Aorta (tissue), 5 donors: Measurements from ENCODE around the gene LIMS2. TPM values are rescaled to one million over a fixed set of nuclear protein-coding genes. Genes with fewer than 3 reads are reported as not detected.

Experiments used
- ATAC-seq: fragments of 200-7000 bp; cut with Tn5 transposase; one replicate; pipeline ENCODE4 v1.9.1; 2022; ENCODE audit warnings: moderate library complexity; ENCODE audit not compliant: low FRiP score
- DNase-seq, 2 donors: peaks; one replicate each; pipeline ENCODE4 v3.0.0-alpha.2; 2020
- H3K27ac ChIP-seq, 2 donors: one replicate each; pipeline ENCODE4 v1.5.1; 2013; ENCODE audit warnings: low read length in 2 of 2, mild to moderate bottlenecking in 2 of 2, moderate library complexity in 2 of 2, control low read depth in 1 of 2, inconsistent platforms in 1 of 2, low read depth in 1 of 2
- H3K27me3 ChIP-seq, 2 donors: one replicate each; pipeline ENCODE4 v1.6.1; 2013; ENCODE audit warnings: control low read depth in 1 of 2, low read length in 1 of 2, mild to moderate bottlenecking in 1 of 2, moderate library complexity in 1 of 2; ENCODE audit not compliant: insufficient read depth in 2 of 2, control insufficient read depth in 1 of 2
- H3K36me3 ChIP-seq, 2 donors: one replicate each; pipeline ENCODE4 v1.6.1; 2013; ENCODE audit warnings: control low read depth in 1 of 2, low read length in 1 of 2, mild to moderate bottlenecking in 1 of 2; ENCODE audit not compliant: insufficient read depth in 2 of 2, control insufficient read depth in 1 of 2
- H3K4me1 ChIP-seq, 2 donors: one replicate each; pipeline ENCODE4 v1.6.1; 2013; ENCODE audit warnings: low read length in 2 of 2, control low read depth in 1 of 2, mild to moderate bottlenecking in 1 of 2, moderate library complexity in 1 of 2; ENCODE audit not compliant: insufficient read depth in 2 of 2, control insufficient read depth in 1 of 2
- H3K4me3 ChIP-seq, 2 donors: one replicate each; pipeline ENCODE4 v1.5.1; 2013; ENCODE audit warnings: low read length in 2 of 2, control low read depth in 1 of 2, mild to moderate bottlenecking in 1 of 2
- H3K9me3 ChIP-seq: one replicate; pipeline ENCODE4 v1.6.1; 2013; ENCODE audit warnings: mild to moderate bottlenecking, low read length; ENCODE audit not compliant: control insufficient read depth
- WGBS, 2 donors: extraction: QIAGEN DNeasy Blood & Tissue Kit; methylation state at CpG; one replicate each; pipeline ENCODE4 v1.1.7; 2013; 5-methylcytosine and 5-hydroxymethylcytosine counted together
- intact Hi-C, 2 donors: fragments of 100-400 bp; cut with DNase I; formaldehyde crosslinking; loops; one replicate each; pipeline versions ENCODE4 v1.14.2 to v1.15.0; 2022
- polyA plus RNA-seq, 2 donors: library from polyadenylated mRNA; stranded (reverse); fragments of 200-250 nt; gene quantifications; one replicate each; pipeline ENCODE4 v1.2.3, GENCODE V29; 2013
- total RNA-seq, 2 donors: library from RNA; stranded (reverse); fragmentation: NEBNext Ultra II Directional; extraction: Animal tissue kit (Norgen Biotek cat#: 25700); gene quantifications; one replicate each; pipeline ENCODE4 v1.2.1, GENCODE V29; 2021
- donor health status: healthy with polysubstance abuse.
- donor health status: Bipolar disorder and iron deficiency.
- donor health status: DM: no; HTN: no; CAD: no.
- donor health status: DM: no; HTN: no; CAD: no.
- donor health status: DM: yes; HTN: yes; CAD: no.

LIMS2 gene
- total and polyA plus RNA-seq, 4 donors: 188 to 2,193 (median 218) TPM

- WGBS, 2 donors: 83 to 86% methylated on average over 15 of the region's 15 CpGs
- H3K4me1 ChIP-seq: no peaks in the 10 kb centered on the region
- no peak for ATAC-seq
- intact Hi-C loops: no loop called here
- H3K27me3 ChIP-seq: no peaks in the 10 kb centered on the region
- H3K27ac ChIP-seq: no peak overlapping the region
- H3K4me3 ChIP-seq: no peak overlapping the region
- no peaks in the 10 kb centered on the region for H3K36me3 ChIP-seq
- no peaks in the 10 kb centered on the region for H3K9me3 ChIP-seq
- DNase-seq: no peak
These were observed 31.8 kb downstream of the LIMS2 start for GRCh38 chr2:127643439-127644065.

GRCh38 chr2:127642706-127643438, 32.5 kb downstream of the LIMS2 start:
- 77 to 78% methylated on average over 17 of the region's 17 CpGs for WGBS, 2 donors
- no peak for DNase-seq
- intact Hi-C loops: no loop called here
- Histone ChIP-seq H3K36me3 (no peaks in the 10 kb centered on the region), H3K27me3 (no peaks in the 10 kb centered on the region), H3K4me1 (no peaks in the 10 kb centered on the region), H3K4me3 (no peak overlapping the region), H3K27ac (peak overlapping the region in 1 of 2 donors; percentile 2), H3K9me3 (no peaks in the 10 kb centered on the region)
- ATAC-seq: no peak

GRCh38 chr2:127641846-127642507, 33.4 kb downstream of the LIMS2 start:
- H3K27me3 ChIP-seq: no peaks in the 10 kb centered on the region
- H3K27ac ChIP-seq: no peak overlapping the region
- no peaks in the 10 kb centered on the region for H3K4me1 ChIP-seq

DNA sequence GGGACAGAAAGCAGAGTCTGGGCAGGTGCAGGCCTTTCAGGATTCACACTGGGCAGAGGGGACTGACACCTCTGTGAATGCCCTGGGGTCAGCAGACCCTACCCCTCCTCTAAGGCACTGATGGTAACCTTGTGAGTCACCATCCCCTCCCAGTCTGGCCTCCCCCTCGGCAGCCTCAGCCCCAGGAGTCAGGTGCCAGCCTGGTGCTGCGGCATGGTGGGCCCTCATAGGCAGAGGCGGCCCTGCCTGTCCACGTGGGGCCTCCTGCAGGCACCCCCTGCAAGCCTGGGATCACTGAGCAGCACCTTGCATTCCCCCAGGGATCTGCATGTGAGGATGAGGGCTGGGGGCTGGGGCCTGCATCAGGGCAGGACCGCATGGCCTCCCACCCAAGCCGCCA, 34.2 kb downstream of the LIMS2 start:
- Histone ChIP-seq H3K27ac (no peak overlapping the region), H3K27me3 (no peaks in the 10 kb centered on the region), H3K4me1 (no peaks in the 10 kb centered on the region), H3K4me3 (no peak overlapping the region), H3K9me3 (no peaks in the 10 kb centered on the region), H3K36me3 (no peaks in the 10 kb centered on the region)
- intact Hi-C loops: no loop called here
- ATAC-seq: no peak
- 80 to 84% methylated on average over 6 of the region's 6 CpGs for WGBS, 2 donors
- no peak for DNase-seq

More at GRCh38 chr2:127641846-127642507, 33.4 kb downstream of the LIMS2 start:
- no peak overlapping the region for H3K4me3 ChIP-seq
- WGBS, 2 donors: 74 to 82% methylated on average over 25 of the region's 25 CpGs
- H3K36me3 ChIP-seq: no peaks in the 10 kb centered on the region
- H3K9me3 ChIP-seq: no peaks in the 10 kb centered on the region
- ATAC-seq (no peak), DNase-seq (no peak)
- intact Hi-C loops: no loop called here

- Histone ChIP-seq H3K36me3 (no peaks in the 10 kb centered on the region), H3K27ac (no peak overlapping the region), H3K4me3 (no peak overlapping the region), H3K27me3 (no peaks in the 10 kb centered on the region), H3K4me1 (no peaks in the 10 kb centered on the region), H3K9me3 (no peaks in the 10 kb centered on the region)
- DNase-seq: no peak
- ATAC-seq: no peak
- intact Hi-C loops: no loop called here
- 71 to 75% methylated on average over 24 to 25 of the region's 25 CpGs for WGBS, 2 donors
These were observed 35.0 kb downstream of the LIMS2 start for GRCh38 chr2:127640082-127641072.

DNA sequence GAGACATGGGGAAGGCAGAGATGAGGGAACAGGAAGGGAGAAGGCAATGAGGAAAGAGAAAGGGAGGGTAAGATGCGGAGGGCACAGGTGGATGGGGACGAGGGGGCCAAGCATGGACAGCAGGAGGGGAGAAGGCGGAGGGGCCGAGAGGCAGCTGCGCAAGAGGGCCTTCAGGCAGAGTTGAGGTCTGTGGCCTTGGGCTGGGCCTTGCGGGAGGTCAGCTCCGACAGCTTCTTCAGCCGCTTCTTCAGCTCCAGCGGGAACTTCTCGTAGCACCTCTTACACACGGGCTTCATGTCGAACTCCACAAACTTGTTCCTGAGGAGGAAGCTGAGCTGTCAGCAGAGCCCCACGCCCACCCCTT, 36.2 kb downstream of the LIMS2 start:
- Histone ChIP-seq H3K4me1 (no peaks in the 10 kb centered on the region), H3K27ac (no peak overlapping the region)
- intact Hi-C loops: loop anchor here (5.0 to 10.0 kb wide), 2 partner anchors 112 to 114 kb away; partner anchors contain the start of gene IWS1 (in 2 of the 2)

GRCh38 chr2:127638361-127639110, 36.8 kb downstream of the LIMS2 start:
- H3K36me3 ChIP-seq: no peaks in the 10 kb centered on the region
- no peaks in the 10 kb centered on the region for H3K9me3 ChIP-seq
- peak overlapping the region in 1 of 2 donors; percentile 79 for H3K27ac ChIP-seq
- ATAC-seq: no peak
- H3K4me3 ChIP-seq: no peak overlapping the region
- H3K27me3 ChIP-seq: no peaks in the 10 kb centered on the region
- H3K4me1 ChIP-seq: no peaks in the 10 kb centered on the region
- intact Hi-C loops: loop anchor here (5.0 to 10.0 kb wide), 2 partner anchors 111 to 114 kb away; partner anchors contain the start of gene IWS1 (in 2 of the 2)
- 70 to 71% methylated on average over 23 of the region's 23 CpGs for WGBS, 2 donors
- DNase-seq: no peak

More for the DNA sequence above, 36.2 kb downstream of the LIMS2 start:
- Histone ChIP-seq H3K27me3 (no peaks in the 10 kb centered on the region), H3K9me3 (no peaks in the 10 kb centered on the region), H3K36me3 (no peaks in the 10 kb centered on the region), H3K4me3 (no peak overlapping the region)
- no peak for DNase-seq
- ATAC-seq: no peak
- WGBS, 2 donors: 90 to 91% methylated on average over 13 of the region's 13 CpGs
